ENCODE results near the gene GM2A.

DNA sequence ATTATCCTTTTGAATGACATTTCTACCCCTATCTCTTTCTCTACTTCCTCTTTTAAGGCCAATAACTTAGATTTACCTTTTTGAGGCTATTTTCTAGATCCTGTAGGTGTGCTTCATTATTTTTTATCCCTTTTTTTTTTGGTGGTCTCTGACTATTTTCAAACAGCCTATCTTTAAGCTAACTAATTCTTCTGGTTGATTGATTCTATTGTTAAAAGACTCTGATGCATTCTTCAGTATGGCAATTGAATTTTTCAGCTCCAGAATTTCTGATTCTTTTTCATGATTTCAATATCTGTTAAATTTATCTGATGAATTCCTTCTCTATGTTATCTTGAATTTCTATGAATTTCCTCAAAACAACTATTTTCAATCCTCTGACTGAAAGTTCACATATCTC is 57.9 kb downstream of the GM2A start:
- TF ChIP-seq, protein P1, sequence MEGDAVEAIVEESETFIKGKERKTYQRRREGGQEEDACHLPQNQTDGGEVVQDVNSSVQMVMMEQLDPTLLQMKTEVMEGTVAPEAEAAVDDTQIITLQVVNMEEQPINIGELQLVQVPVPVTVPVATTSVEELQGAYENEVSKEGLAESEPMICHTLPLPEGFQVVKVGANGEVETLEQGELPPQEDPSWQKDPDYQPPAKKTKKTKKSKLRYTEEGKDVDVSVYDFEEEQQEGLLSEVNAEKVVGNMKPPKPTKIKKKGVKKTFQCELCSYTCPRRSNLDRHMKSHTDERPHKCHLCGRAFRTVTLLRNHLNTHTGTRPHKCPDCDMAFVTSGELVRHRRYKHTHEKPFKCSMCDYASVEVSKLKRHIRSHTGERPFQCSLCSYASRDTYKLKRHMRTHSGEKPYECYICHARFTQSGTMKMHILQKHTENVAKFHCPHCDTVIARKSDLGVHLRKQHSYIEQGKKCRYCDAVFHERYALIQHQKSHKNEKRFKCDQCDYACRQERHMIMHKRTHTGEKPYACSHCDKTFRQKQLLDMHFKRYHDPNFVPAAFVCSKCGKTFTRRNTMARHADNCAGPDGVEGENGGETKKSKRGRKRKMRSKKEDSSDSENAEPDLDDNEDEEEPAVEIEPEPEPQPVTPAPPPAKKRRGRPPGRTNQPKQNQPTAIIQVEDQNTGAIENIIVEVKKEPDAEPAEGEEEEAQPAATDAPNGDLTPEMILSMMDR (IDR thresholded peaks at IDR 0.05) = no peak
- no peak for TF ChIP-seq POLR2A (IDR thresholded peaks at IDR 0.05)
